Prostate gland (tissue), 2 donors: Measurements from ENCODE around the gene SLFN14. TPM values are rescaled to one million over a fixed set of nuclear protein-coding genes. Genes with fewer than 3 reads are reported as not detected.

Experiments
- DNase-seq: peaks from one replicate; pipeline ENCODE4 v3.0.0-alpha.2; 2019; ENCODE audit warnings: low spot score
- H3K27ac ChIP-seq, 2 donors: fragments of 200-600 bp; sonication (generic); 2 replicates each; pipeline ENCODE4 v1.5.1; 2017 to 2019
- H3K27me3 ChIP-seq: fragments of 200-600 bp; sonication (generic); replicated peaks from 2 replicates; pipeline ENCODE4 v1.5.1; 2019; ENCODE audit not compliant: insufficient read depth
- H3K36me3 ChIP-seq, 2 donors: fragments of 200-600 bp; sonication (generic); 1 replicate in 1 of 2; 2 replicates in 1 of 2; pipeline versions ENCODE4 v1.5.1 to v1.8.1; 2017 to 2019
- H3K4me1 ChIP-seq: fragments of 200-600 bp; sonication (generic); replicated peaks from 2 replicates; pipeline ENCODE4 v1.5.1; 2019
- H3K4me3 ChIP-seq, 2 donors: fragments of 200-600 bp; sonication (generic); 2 replicates each; pipeline ENCODE4 v1.5.1; 2017 to 2019
- H3K9me3 ChIP-seq: fragments of 200-600 bp; sonication (generic); 2 replicates; pipeline ENCODE4 v1.5.1; 2017
- POLR2A ChIP-seq: fragments of 450-650 bp; IDR thresholded peaks from one replicate; pipeline ENCODE4 v1.6.1; 2016; ENCODE audit warnings: antibody characterized with exemption, mild to moderate bottlenecking
- POLR2AphosphoS5 ChIP-seq: sonication (generic); formaldehyde crosslinking; IDR thresholded peaks from one replicate; pipeline ENCODE4 v1.6.1; 2017; ENCODE audit warnings: antibody characterized with exemption
- whole genome bisulfite sequencing: methylation state at CpG from one replicate; pipeline ENCODE4 v1.1.5; 2018; 5-methylcytosine and 5-hydroxymethylcytosine counted together
- intact Hi-C: fragments of 100-400 bp; cut with DNase I; formaldehyde crosslinking; loops from one replicate; pipeline ENCODE4 v1.14.2; 2022
- total RNA-seq, 2 donors: library from RNA; depleted of rRNA; stranded (reverse); fragments of >200 nt; gene quantifications; one replicate each; pipeline ENCODE4 v1.1.0, GENCODE V29; 2016
- TF ChIP-seq, protein P1 (sequence below), 4 experiments: fragments of 200-600 bp in 2 of 4; fragments of 450-650 bp in 2 of 4; sonication (generic) in 2 of 4; IDR thresholded peaks; 1 replicate in 3 of 4; 2 replicates in 1 of 4; pipeline ENCODE4 v1.5.1; 2016 to 2019; ENCODE audit warnings: antibody characterized with exemption in 4 of 4, mild to moderate bottlenecking in 2 of 4, moderate library complexity in 2 of 4

SLFN14 gene
- not detected for total RNA-seq

DNA sequence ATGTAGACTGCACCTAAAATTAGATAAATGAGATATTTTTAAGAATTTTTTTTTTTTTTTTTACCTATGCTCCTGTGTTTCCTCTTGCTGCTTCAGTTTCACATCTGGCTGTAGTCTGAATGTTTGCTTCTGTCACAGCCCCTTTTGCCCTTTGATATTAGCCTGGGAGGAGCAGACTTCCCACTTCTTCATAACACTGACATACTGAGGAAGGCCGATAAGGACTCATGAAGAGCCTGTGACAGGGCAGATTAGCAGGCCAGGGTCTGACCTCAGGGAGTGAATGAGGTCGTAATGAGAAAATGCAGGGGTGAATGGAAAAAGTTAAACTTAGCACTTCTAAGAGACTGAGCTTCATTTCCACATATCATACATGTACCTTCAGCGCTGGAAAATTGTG lies at the start of gene SLFN14:
Gene SLFN14, minus strand, starts transcription at position 117 of the 400 bp plus-strand sequence. CDS start 2,757 bp downstream, outside the sequence.
- WGBS: 64% methylated on average over 3 of the region's 3 CpGs
- Histone ChIP-seq H3K27me3 (no peaks in the 10 kb centered on the region), H3K27ac (no peak within 1 kb of the TSS), H3K36me3 (no peaks in the 10 kb centered on the region), H3K4me3 (no peak within 1 kb of the TSS), H3K4me1 (no peaks in the 10 kb centered on the region), H3K9me3 (no peaks in the 10 kb centered on the region)
- no peak for DNase-seq
- intact Hi-C loops: loop anchor here (10.0 kb wide), 1 partner anchor 596 kb away; the partner anchor contains the start of genes CCT6B and ZNF830
- TF ChIP-seq POLR2A (no peak), POLR2AphosphoS5 (no peak)
- TF ChIP-seq, protein P1, sequence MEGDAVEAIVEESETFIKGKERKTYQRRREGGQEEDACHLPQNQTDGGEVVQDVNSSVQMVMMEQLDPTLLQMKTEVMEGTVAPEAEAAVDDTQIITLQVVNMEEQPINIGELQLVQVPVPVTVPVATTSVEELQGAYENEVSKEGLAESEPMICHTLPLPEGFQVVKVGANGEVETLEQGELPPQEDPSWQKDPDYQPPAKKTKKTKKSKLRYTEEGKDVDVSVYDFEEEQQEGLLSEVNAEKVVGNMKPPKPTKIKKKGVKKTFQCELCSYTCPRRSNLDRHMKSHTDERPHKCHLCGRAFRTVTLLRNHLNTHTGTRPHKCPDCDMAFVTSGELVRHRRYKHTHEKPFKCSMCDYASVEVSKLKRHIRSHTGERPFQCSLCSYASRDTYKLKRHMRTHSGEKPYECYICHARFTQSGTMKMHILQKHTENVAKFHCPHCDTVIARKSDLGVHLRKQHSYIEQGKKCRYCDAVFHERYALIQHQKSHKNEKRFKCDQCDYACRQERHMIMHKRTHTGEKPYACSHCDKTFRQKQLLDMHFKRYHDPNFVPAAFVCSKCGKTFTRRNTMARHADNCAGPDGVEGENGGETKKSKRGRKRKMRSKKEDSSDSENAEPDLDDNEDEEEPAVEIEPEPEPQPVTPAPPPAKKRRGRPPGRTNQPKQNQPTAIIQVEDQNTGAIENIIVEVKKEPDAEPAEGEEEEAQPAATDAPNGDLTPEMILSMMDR (IDR thresholded peaks at IDR 0.05): no peak

DNA sequence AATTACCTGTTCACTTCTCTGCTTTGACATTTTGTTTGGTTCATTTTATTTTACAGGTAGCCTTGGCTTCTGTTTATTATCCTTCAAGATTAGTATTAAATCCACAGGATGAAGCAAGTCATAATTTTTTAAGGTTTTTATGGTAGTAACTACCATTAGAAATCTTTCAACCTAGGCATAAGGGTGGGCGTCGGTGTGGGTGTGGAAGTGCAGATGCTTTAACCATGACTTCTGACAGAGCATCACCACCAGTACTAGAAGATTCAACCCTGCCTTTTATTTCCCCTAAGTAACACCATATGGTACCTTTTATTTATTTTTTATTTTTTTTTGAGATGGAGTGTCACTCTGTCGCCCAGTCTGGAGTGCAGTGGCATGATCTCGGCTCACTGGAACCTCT lies 49.2 kb upstream of the SLFN14 start:
- WGBS: 91% methylated on average over 4 of the region's 4 CpGs
- H3K4me1 ChIP-seq: no peaks in the 10 kb centered on the region
- no peaks in the 10 kb centered on the region for H3K9me3 ChIP-seq
- no peak overlapping the region for H3K4me3 ChIP-seq
- TF ChIP-seq, protein P1 (IDR thresholded peaks at IDR 0.05): no peak
- TF ChIP-seq POLR2AphosphoS5 (no peak), POLR2A (no peak)
- no peak for DNase-seq
- intact Hi-C loops: no loop called here
- H3K36me3 ChIP-seq: no peaks in the 10 kb centered on the region
- H3K27me3 ChIP-seq: no peaks in the 10 kb centered on the region
- no peak overlapping the region for H3K27ac ChIP-seq

DNA sequence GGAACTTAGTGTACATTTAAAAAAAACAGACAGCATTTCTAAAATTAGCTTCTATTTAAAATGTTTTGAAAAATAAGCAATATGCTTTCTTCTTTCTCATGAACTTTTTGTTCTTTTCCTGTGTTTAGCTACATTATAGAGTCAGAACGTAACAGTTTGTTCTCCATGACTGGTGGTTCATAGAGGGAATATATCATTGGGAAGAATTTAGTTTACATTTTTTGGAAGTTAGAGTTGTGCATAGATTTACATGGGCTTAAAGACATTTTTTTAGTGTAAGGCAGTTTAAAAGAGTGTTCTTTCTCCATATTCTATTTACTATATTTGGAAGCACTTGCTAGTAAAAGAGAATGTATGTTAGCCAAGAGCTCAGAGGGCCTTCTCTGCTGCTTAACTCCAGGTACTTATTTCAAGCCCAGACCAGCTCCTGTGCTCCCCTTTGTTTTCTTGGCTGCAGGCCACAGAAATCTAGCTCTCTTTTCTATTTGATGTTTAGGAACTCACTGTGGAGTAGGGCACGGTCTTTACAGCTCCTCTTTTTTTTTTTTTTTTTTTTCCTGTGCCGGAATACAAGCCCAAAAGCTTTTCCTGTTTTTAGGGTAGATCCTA lies 46.7 kb upstream of the SLFN14 start:
- peak; percentile 44 for DNase-seq
- H3K27ac ChIP-seq: no peak overlapping the region
- no peaks in the 10 kb centered on the region for H3K9me3 ChIP-seq
- no peak overlapping the region for H3K4me3 ChIP-seq
- H3K27me3 ChIP-seq: no peaks in the 10 kb centered on the region
- H3K36me3 ChIP-seq: no peaks in the 10 kb centered on the region
- WGBS: 29% methylated on average over 3 of the region's 3 CpGs
- TF ChIP-seq POLR2A (no peak), POLR2AphosphoS5 (no peak)
- TF ChIP-seq, protein P1 (IDR thresholded peaks at IDR 0.05): no peak
- intact Hi-C loops: no loop called here
- no peaks in the 10 kb centered on the region for H3K4me1 ChIP-seq

DNA sequence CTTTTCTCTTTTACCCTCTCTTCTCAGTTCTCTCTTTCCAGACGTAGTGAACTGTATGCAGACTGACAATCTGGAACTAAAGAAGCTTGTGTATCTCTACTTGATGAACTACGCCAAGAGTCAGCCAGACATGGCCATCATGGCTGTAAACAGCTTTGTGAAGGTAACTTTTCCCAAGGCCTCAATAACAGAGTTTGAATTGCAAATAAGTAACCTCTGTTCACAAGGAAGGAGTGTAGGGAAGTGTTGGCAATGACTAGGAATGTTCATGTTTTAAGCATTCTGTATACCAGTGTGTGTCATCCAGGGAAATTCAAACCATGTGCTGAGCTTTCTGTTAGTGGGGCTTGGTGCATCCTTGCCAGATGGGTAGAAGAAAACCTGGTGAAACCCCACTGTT lies 45.1 kb upstream of the SLFN14 start:
- H3K36me3 ChIP-seq: no peaks in the 10 kb centered on the region
- intact Hi-C loops: no loop called here

More for the DNA sequence above, 45.1 kb upstream of the SLFN14 start:
- Histone ChIP-seq H3K4me1 (no peaks in the 10 kb centered on the region), H3K27ac (no peak overlapping the region), H3K4me3 (no peak overlapping the region), H3K9me3 (no peaks in the 10 kb centered on the region), H3K27me3 (no peaks in the 10 kb centered on the region)
- 90% methylated on average over 2 of the region's 2 CpGs for WGBS
- no peak for DNase-seq
- TF ChIP-seq POLR2AphosphoS5: no peak
- TF ChIP-seq POLR2A: no peak
- TF ChIP-seq, protein P1 (IDR thresholded peaks at IDR 0.05): no peak
